ENCODE results near the gene BCAS3.

- TF ChIP-seq PPARA (CRISPR knock-in tag; IDR thresholded peaks at IDR 0.05; ENCODE audit: borderline replicate concordance) (no peak), CSRNP3 (CRISPR knock-in tag; IDR thresholded peaks at IDR 0.05) (no peak), ARNTL (CRISPR knock-in tag; IDR thresholded peaks at IDR 0.05; ENCODE audit: borderline replicate concordance, low read depth) (no peak), CSDC2 (CRISPR knock-in tag; IDR thresholded peaks at IDR 0.05) (no peak)
Observed at GRCh38 chr17:61313461-61314326, 636.0 kb downstream of the BCAS3 start.
